Adrenal gland (tissue), 12 donors: ENCODE results near the gene HOXA3. TPM values are rescaled to one million over a fixed set of nuclear protein-coding genes. Genes with fewer than 3 reads are reported as not detected.
A peak's percentile ranks its signal among the peaks of the same experiment; 100 is the strongest.

Source experiments
- DNase-seq, 7 donors: peaks; one replicate each; pipeline ENCODE4 v3.0.0-alpha.2; 2019 to 2020
- H3K27ac ChIP-seq, 5 donors: fragments of 200-600 bp; sonication (generic) in 4 of 5; 1 replicate in 3 of 5; 2 replicates in 2 of 5; pipeline versions ENCODE4 v1.5.1 to v1.8.0; 2016 to 2020; ENCODE audit warnings: mild to moderate bottlenecking in 1 of 5
- H3K27me3 ChIP-seq: fragments of 200-600 bp; 2 replicates; pipeline ENCODE4 v1.8.0; 2021
- H3K36me3 ChIP-seq, 2 donors: fragments of 200-600 bp; replicated peaks in 1 of 2; 1 replicate in 1 of 2; 2 replicates in 1 of 2; pipeline versions ENCODE4 v1.5.1 to v1.8.0; 2018 to 2022
- H3K4me1 ChIP-seq, 2 donors: fragments of 200-600 bp; replicated peaks in 1 of 2; 1 replicate in 1 of 2; 2 replicates in 1 of 2; pipeline versions ENCODE4 v1.5.1 to v1.8.0; 2018 to 2021
- H3K4me3 ChIP-seq, 4 donors: fragments of 200-600 bp; sonication (generic) in 3 of 4; one replicate each; pipeline ENCODE4 v1.5.1; 2016 to 2018
- H3K9me3 ChIP-seq, 3 donors: fragments of 200-600 bp; sonication (generic) in 1 of 3; replicated peaks in 1 of 3; 1 replicate in 2 of 3; 2 replicates in 1 of 3; pipeline versions ENCODE4 v1.5.1 to v1.8.0; 2016 to 2021
- POLR2A ChIP-seq, 2 donors: fragments of 450-650 bp; IDR thresholded peaks; one replicate each; pipeline ENCODE4 v1.6.1; 2017; ENCODE audit warnings: antibody characterized with exemption in 2 of 2, mild to moderate bottlenecking in 2 of 2, moderate library complexity in 1 of 2
- WGBS, 4 donors: extraction: QIAGEN DNeasy Blood & Tissue Kit in 2 of 4; methylation state at CpG; one replicate each; pipeline versions ENCODE4 v1.1.5 to v1.1.7; 2013 to 2017; 5-methylcytosine and 5-hydroxymethylcytosine counted together
- intact Hi-C, 2 donors: fragments of 100-400 bp; cut with DNase I; formaldehyde crosslinking; loops; one replicate each; pipeline versions ENCODE4 v1.14.1 to v1.15.0; 2022 to 2023
- polyA plus RNA-seq, 3 donors: library from polyadenylated mRNA; stranded (reverse); fragments of 200-250 nt in 2 of 3; fragments of 350-450 nt in 1 of 3; fragmentation: Illumina TruSeq in 1 of 3; extraction: RNeasy Lipid Tissue Mini Kit (QIAGEN cat#74804) in 1 of 3; gene quantifications; one replicate each; pipeline ENCODE4 v1.2.3, GENCODE V29; 2013 to 2014
- total RNA-seq, 9 donors: library from RNA; depleted of rRNA in 4 of 9; stranded (reverse); fragments of >200 nt in 4 of 9; fragments of 120-200 nt in 1 of 9; fragmentation: NEBNext Ultra II Directional in 1 of 9; extraction: Animal tissue kit (Norgen Biotek cat#: 25700) in 1 of 9; gene quantifications; one replicate each; pipeline versions ENCODE4 v1.1.0 to v1.2.4, GENCODE V29; 2013 to 2023
- TF ChIP-seq, protein P1 (sequence below), 6 experiments: fragments of 450-650 bp in 4 of 6; fragments of 200-600 bp in 2 of 6; sonication (generic) in 1 of 6; IDR thresholded peaks; 1 replicate in 5 of 6; 2 replicates in 1 of 6; pipeline versions ENCODE4 v1.5.1 to v1.8.0; 2016 to 2021; ENCODE audit warnings: antibody characterized with exemption in 6 of 6, mild to moderate bottlenecking in 2 of 6, moderate library complexity in 1 of 6
- donor health status: healthy with polysubstance abuse.
- donor health status: Bipolar disorder and iron deficiency.
- donor health status: DM: yes; HTN: yes; CAD: no.
- donor health status: DM: no; HTN: no; CAD: no.
- donor health status: DM: no; HTN: no; CAD: no.
- donor health status: DM: yes; HTN: yes; CAD: no.

Gene HOXA3
- total and polyA plus RNA-seq, 12 donors: 1.0 to 32.7 (median 3.8) TPM

DNA sequence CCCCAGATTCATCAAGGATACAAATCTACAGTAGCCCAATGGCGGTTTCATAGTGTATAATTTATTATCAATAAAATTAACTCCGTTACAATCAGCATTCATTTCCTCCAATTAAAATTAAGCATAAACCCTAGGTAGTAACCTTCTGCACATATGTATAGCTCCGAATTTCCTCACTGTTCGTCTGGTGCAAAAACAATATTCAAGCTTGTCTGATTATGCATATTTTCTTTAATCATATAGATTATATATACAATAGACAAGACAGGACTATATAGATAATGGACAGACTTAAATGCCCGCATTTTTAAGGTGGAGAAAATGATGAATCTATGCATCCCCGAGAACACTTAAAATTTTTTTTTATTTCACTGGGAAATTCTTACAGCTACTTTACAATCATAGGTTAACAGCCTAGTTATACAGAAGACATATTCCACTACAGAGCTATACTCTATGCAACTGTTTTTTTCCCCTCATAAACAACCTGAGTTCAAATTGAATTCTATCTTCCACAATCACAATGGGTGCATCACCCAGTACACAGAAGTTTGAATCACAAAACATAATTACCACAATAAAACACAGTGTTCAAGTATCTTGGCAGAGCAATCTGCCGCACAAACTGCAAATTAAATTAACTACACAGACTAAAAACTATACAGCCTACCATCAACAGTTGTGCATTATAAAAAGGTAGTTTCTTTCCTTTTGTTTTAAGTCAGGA is 10.3 kb upstream of the HOXA3 start:
- H3K4me1 ChIP-seq: peaks cover 4 to 24% of the 10 kb centered on the region in 2 donors

DNA sequence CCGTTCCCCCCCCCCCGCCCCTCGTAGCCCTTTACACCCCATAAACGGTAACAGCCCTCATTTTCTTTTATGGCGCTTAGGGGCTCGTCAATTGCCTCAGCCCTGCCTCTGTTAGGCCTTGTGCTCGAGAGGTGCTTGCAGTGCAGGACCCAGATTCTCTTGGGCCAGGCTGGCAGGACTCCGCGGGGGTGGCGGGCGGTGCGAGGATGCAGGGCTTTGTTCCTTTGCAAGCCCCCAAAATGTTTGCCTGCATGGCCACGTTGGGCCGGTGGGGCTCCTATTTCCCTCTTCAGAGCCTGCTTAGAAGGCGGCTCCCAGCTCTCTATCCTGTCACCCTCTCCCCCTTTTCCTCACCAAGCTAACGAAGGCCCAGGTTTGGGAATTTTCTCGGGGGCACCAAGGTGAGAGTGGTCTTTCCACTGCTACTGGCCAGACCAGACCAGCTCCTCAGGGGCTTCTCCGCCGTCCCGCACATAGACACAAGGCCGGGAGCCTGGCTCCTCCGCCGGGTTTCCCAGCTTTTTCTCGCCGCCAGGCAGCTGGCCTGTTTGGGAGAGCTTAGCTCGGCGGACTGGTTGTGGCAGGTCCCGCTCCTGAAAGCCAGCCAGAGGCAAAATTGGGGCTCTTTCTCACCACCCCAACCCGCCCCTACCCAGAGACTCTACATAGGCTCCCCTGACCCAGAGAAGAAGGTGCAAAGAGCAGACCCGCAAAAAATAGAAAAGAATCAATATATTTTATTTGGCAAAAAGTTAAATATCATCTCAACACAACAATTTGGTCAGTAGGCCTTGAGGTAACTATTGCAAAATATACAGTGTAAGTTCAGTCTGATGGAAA is 9.6 kb upstream of the HOXA3 start:
- Histone ChIP-seq H3K4me3 (no peak overlapping the region), H3K27ac (no peak overlapping the region), H3K9me3 (no peaks in the 10 kb centered on the region), H3K4me1 (peaks cover 4 to 24% of the 10 kb centered on the region in 2 donors), H3K36me3 (no peaks in the 10 kb centered on the region), H3K27me3 (peaks cover 22% of the 10 kb centered on the region)
- TF ChIP-seq, protein P1, sequence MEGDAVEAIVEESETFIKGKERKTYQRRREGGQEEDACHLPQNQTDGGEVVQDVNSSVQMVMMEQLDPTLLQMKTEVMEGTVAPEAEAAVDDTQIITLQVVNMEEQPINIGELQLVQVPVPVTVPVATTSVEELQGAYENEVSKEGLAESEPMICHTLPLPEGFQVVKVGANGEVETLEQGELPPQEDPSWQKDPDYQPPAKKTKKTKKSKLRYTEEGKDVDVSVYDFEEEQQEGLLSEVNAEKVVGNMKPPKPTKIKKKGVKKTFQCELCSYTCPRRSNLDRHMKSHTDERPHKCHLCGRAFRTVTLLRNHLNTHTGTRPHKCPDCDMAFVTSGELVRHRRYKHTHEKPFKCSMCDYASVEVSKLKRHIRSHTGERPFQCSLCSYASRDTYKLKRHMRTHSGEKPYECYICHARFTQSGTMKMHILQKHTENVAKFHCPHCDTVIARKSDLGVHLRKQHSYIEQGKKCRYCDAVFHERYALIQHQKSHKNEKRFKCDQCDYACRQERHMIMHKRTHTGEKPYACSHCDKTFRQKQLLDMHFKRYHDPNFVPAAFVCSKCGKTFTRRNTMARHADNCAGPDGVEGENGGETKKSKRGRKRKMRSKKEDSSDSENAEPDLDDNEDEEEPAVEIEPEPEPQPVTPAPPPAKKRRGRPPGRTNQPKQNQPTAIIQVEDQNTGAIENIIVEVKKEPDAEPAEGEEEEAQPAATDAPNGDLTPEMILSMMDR (IDR thresholded peaks at IDR 0.05): no peak
- no peak for TF ChIP-seq POLR2A (IDR thresholded peaks at IDR 0.05)
- DNase-seq: peak in 1 of 7 donors; percentile 19
- 65 to 72% (median 69%) methylated on average over 24 to 30 of the region's 30 CpGs for WGBS, 4 donors
- intact Hi-C loops: loop anchor here (5.0 to 10.0 kb wide), 4 partner anchors 787 to 1277 kb away; no protein-coding TSS in a partner anchor

More for the DNA sequence above, 10.3 kb upstream of the HOXA3 start:
- H3K27me3 ChIP-seq: peaks cover 27% of the 10 kb centered on the region
- TF ChIP-seq, protein P1 (IDR thresholded peaks at IDR 0.05): no peak
- no peak for TF ChIP-seq POLR2A (IDR thresholded peaks at IDR 0.05)
- H3K27ac ChIP-seq: no peak overlapping the region
- intact Hi-C loops: loop anchor here (5.0 to 10.0 kb wide), 4 partner anchors 788 to 1278 kb away; no protein-coding TSS in a partner anchor
- no peaks in the 10 kb centered on the region for H3K36me3 ChIP-seq
- WGBS, 4 donors: 78 to 87% (median 86%) methylated on average over 7 of the region's 7 CpGs
- no peak for DNase-seq
- H3K9me3 ChIP-seq: no peaks in the 10 kb centered on the region
- H3K4me3 ChIP-seq: peak overlapping the region in 1 of 4 donors; percentile 14

GRCh38 chr7:27161214-27161720 is 8.9 kb upstream of the HOXA3 start:
- TF ChIP-seq, protein P1 (IDR thresholded peaks at IDR 0.05): no peak
- H3K9me3 ChIP-seq: no peaks in the 10 kb centered on the region
- WGBS, 4 donors: 20 to 32% (median 21%) methylated on average over 17 to 27 of the region's 27 CpGs
- DNase-seq: peak in 3 of 7 donors; percentile 27 to 48 (median 31)
- no peaks in the 10 kb centered on the region for H3K36me3 ChIP-seq
- peaks cover 17% of the 10 kb centered on the region for H3K27me3 ChIP-seq
- peak overlapping the region in 3 of 5 donors; percentile 63 to 88 (median 85) for H3K27ac ChIP-seq
- peaks cover 4 to 24% of the 10 kb centered on the region in 2 donors for H3K4me1 ChIP-seq
- intact Hi-C loops: loop anchor here (5.0 to 10.0 kb wide), 4 partner anchors 786 to 1276 kb away; no protein-coding TSS in a partner anchor
- H3K4me3 ChIP-seq: peak overlapping the region in 2 of 4 donors; percentile 52 to 75
